KMS-11 (cell line): Measurements from ENCODE around the gene XPR1.

Experiments used
- H2AFZ ChIP-seq: fragments of 200-600 bp; sonication (generic); 2 replicates; pipeline ENCODE4 v1.6.1; 2016; ENCODE audit warnings: antibody characterized with exemption, mixed run types, low read depth
- H3K27ac ChIP-seq: fragments of 200-600 bp; sonication (generic); 2 replicates; pipeline ENCODE4 v1.6.1; 2016; ENCODE audit warnings: mild to moderate bottlenecking, mixed run types
- H3K27me3 ChIP-seq: fragments of 200-600 bp; sonication (generic); 2 replicates; pipeline ENCODE4 v1.6.1; 2017; ENCODE audit warnings: mild to moderate bottlenecking, low read depth, mixed run types, moderate library complexity; ENCODE audit not compliant: insufficient read depth
- H3K36me3 ChIP-seq: fragments of 200-600 bp; sonication (generic); 2 replicates; pipeline ENCODE4 v1.6.1; 2017; ENCODE audit warnings: mild to moderate bottlenecking, mixed run types; ENCODE audit not compliant: insufficient read depth
- H3K4me1 ChIP-seq: fragments of 200-600 bp; sonication (generic); 2 replicates; pipeline ENCODE4 v1.6.1; 2016; ENCODE audit warnings: mild to moderate bottlenecking, low read depth, mixed run types; ENCODE audit not compliant: poor library complexity, severe bottlenecking
- H3K4me2 ChIP-seq: fragments of 200-600 bp; sonication (generic); 2 replicates; pipeline ENCODE4 v1.7.0; 2016; ENCODE audit warnings: mild to moderate bottlenecking, mixed run types
- H3K4me3 ChIP-seq: fragments of 200-600 bp; sonication (generic); IDR thresholded peaks from 2 replicates; pipeline ENCODE4 v1.6.1; 2017; ENCODE audit warnings: low read depth, low read length, mixed read lengths; ENCODE audit not compliant: insufficient read depth
- H3K79me2 ChIP-seq: fragments of 200-600 bp; sonication (generic); 2 replicates; pipeline ENCODE4 v1.6.1; 2016; ENCODE audit warnings: low read depth, mixed run types; ENCODE audit not compliant: insufficient read depth
- H3K9ac ChIP-seq: fragments of 200-600 bp; sonication (generic); 2 replicates; pipeline ENCODE4 v1.6.1; 2016; ENCODE audit warnings: mild to moderate bottlenecking, mixed run types
- H4K20me1 ChIP-seq: fragments of 200-600 bp; sonication (generic); 2 replicates; pipeline ENCODE4 v1.6.1; 2016; ENCODE audit warnings: mild to moderate bottlenecking, mixed run types; ENCODE audit not compliant: insufficient read depth
- CTCF ChIP-seq: fragments of 200-600 bp; sonication (generic); conservative IDR thresholded peaks from 2 replicates; pipeline ENCODE4 v1.6.1; 2017; ENCODE audit warnings: low read depth, mild to moderate bottlenecking, antibody characterized with exemption, low read length, moderate library complexity, mixed read lengths

The XPR1 gene

GRCh38 chr1:180732866-180733265 is 101.0 kb downstream of the XPR1 start:
- no peak overlapping the region for H3K27ac ChIP-seq
- no peak for TF ChIP-seq CTCF
- no peaks in the 10 kb centered on the region for H3K27me3 ChIP-seq
- no peaks in the 10 kb centered on the region for H3K36me3 ChIP-seq
- no peaks in the 10 kb centered on the region for H3K4me1 ChIP-seq
- no peak overlapping the region for H3K9ac ChIP-seq
- H2AFZ ChIP-seq: no peak overlapping the region
- H3K4me2 ChIP-seq: no peak overlapping the region
- H4K20me1 ChIP-seq: no peaks in the 10 kb centered on the region
- no peaks in the 10 kb centered on the region for H3K79me2 ChIP-seq
- H3K4me3 ChIP-seq: no peak overlapping the region

DNA sequence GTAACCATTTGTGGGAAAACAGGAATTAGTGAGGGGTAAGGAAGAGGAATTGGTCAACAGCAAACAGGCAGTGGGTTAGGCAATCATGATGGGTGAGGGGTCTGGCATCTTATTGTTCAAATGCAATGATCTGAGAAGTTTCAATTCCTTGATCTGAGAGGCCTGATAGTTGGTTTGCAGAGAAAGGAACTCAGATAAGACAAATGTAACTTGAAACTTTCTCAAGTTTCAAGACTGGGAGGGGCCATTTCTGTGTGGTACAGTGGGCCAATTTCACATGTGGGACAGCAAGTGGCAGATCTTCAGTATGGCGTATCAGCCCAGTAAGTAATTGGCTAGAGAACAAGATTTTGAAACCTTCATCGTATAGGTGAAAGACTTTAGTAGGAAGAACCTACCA is 102.5 kb downstream of the XPR1 start:
- no peak for TF ChIP-seq CTCF
- no peaks in the 10 kb centered on the region for H3K4me1 ChIP-seq
- no peaks in the 10 kb centered on the region for H4K20me1 ChIP-seq
- no peak overlapping the region for H3K4me2 ChIP-seq
- H3K4me3 ChIP-seq: no peak overlapping the region
- no peak overlapping the region for H2AFZ ChIP-seq
- H3K36me3 ChIP-seq: no peaks in the 10 kb centered on the region
- H3K9ac ChIP-seq: no peak overlapping the region
- H3K79me2 ChIP-seq: no peaks in the 10 kb centered on the region
- H3K27ac ChIP-seq: no peak overlapping the region
- no peaks in the 10 kb centered on the region for H3K27me3 ChIP-seq

DNA sequence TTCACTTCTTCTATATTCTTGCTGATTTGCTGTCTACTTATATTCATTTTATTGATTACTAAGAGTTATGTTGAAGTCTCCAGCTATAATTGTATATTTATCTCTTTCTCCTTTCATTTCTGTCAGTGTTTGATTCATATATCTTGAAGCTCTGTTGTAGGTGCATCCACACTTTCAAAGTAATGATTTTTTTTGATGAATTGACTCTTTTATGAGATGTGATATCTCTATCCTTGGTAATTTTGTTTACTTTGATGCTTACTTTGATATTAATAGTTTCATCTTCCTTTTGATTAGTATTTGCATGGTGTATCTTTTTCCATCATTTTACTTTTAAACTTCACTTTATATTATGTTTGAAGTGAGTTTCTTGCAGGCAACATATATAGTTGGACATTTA is 110.8 kb downstream of the XPR1 start:
- no peaks in the 10 kb centered on the region for H3K4me1 ChIP-seq
- H3K27me3 ChIP-seq: no peaks in the 10 kb centered on the region
- no peak overlapping the region for H3K4me2 ChIP-seq
- no peak overlapping the region for H3K27ac ChIP-seq
- H3K36me3 ChIP-seq: no peaks in the 10 kb centered on the region
- H3K9ac ChIP-seq: no peak overlapping the region
- H3K79me2 ChIP-seq: no peaks in the 10 kb centered on the region
- TF ChIP-seq CTCF: no peak
- no peak overlapping the region for H2AFZ ChIP-seq
- H4K20me1 ChIP-seq: no peaks in the 10 kb centered on the region
- no peak overlapping the region for H3K4me3 ChIP-seq

- Histone ChIP-seq H3K9ac (no peak overlapping the region), H3K79me2 (no peaks in the 10 kb centered on the region), H3K36me3 (no peaks in the 10 kb centered on the region), H3K27ac (no peak overlapping the region), H4K20me1 (no peaks in the 10 kb centered on the region), H3K4me3 (no peak overlapping the region), H2AFZ (no peak overlapping the region), H3K4me1 (no peaks in the 10 kb centered on the region), H3K4me2 (no peak overlapping the region), H3K27me3 (no peaks in the 10 kb centered on the region)
- TF ChIP-seq CTCF: no peak
These were observed 112.0 kb downstream of the XPR1 start for GRCh38 chr1:180743868-180744267.

DNA sequence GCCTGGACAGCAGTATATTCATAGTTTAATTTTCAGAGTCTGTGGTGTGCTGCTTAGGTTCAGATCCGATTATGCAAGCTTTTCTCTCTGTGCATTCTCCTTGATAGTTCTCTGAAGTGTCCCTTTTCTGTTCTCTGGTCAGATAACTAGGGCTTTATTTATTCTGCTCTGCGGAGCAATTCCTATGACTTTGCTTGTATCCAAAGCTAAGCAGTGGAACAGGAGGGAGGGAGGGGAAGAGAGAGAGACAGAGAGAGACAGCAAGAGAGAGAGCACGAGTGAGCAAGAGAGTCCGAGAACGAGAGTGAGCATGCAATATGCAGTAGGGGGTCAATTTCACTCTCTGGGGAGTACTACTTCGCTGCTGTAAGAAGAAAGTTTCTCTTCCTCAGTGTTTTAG is 113.3 kb downstream of the XPR1 start:
- H3K36me3 ChIP-seq: no peaks in the 10 kb centered on the region
- H3K4me2 ChIP-seq: no peak overlapping the region
- no peak for TF ChIP-seq CTCF
- H3K9ac ChIP-seq: no peak overlapping the region
- H4K20me1 ChIP-seq: no peaks in the 10 kb centered on the region
- H3K4me3 ChIP-seq: no peak overlapping the region
- no peaks in the 10 kb centered on the region for H3K79me2 ChIP-seq
- no peak overlapping the region for H3K27ac ChIP-seq
- H2AFZ ChIP-seq: no peak overlapping the region
- no peaks in the 10 kb centered on the region for H3K27me3 ChIP-seq
- H3K4me1 ChIP-seq: no peaks in the 10 kb centered on the region
